Dermis lymphatic vessel endothelial cell (primary cell): Measurements from ENCODE around the gene TK1. TPM values are rescaled to one million over a fixed set of nuclear protein-coding genes. Genes with fewer than 3 reads are reported as not detected.

Experiments used
- total RNA-seq: library from RNA; depleted of rRNA; stranded (reverse); fragments of >200 nt; gene quantifications from 2 replicates; pipeline ENCODE4 v1.2.1, GENCODE V29; 2014

The TK1 gene
- total RNA-seq: 33.1 and 35.9 TPM in 2 replicates

GRCh38 chr17:78186692-78187595 lies at the start of gene TK1, which contains the start of gene AFMID:
Gene TK1, minus strand, starts transcription at chr17:78187052. Its CDS starts 58 bp downstream, at chr17:78186994.
Gene AFMID, plus strand, starts transcription at chr17:78187362. Its CDS starts 9 bp downstream, at chr17:78187371.

GRCh38 chr17:78230996-78231935 lies 44.4 kb upstream of the TK1 start, which contains the start of gene TMEM235:
Gene TMEM235, plus strand, starts transcription at chr17:78231631. Its CDS starts 393 bp downstream, at chr17:78232024.

GRCh38 chr17:78214016-78214705 lies 27.3 kb upstream of the TK1 start, which contains the start of gene BIRC5:
Gene BIRC5, plus strand, starts transcription at chr17:78214253. Its CDS starts 64 bp downstream, at chr17:78214317.

GRCh38 chr17:78168242-78168902 lies 18.5 kb downstream of the TK1 start, which contains the start of gene SYNGR2:
Gene SYNGR2, plus strand, starts transcription at chr17:78168581. Its CDS starts 36 bp downstream, at chr17:78168617.

GRCh38 chr17:78130437-78131101 lies 56.3 kb downstream of the TK1 start, which contains the start of gene TMC8:
Gene TMC8, plus strand, starts transcription at chr17:78130771. Its CDS starts 818 bp downstream, at chr17:78131589.

GRCh38 chr17:78128551-78129350 lies 58.1 kb downstream of the TK1 start, which contains the start of gene TMC6:
Gene TMC6, minus strand, starts transcription at chr17:78128755. Its CDS starts 1,923 bp downstream, at chr17:78126832.

Other genes with a start within 250 kb of the TK1 start
- 8.6 and 9.5 TPM in 2 replicates for gene TNRC6C, start 228.3 kb downstream of the TK1 start, total RNA-seq
- 33.3 and 41.2 TPM in 2 replicates for gene TMC6, start 58.3 kb downstream of the TK1 start, total RNA-seq
- 0.17 and 0.33 TPM in 2 replicates for gene TMC8, start 56.3 kb downstream of the TK1 start, total RNA-seq
- not detected in 2 replicates for gene C17orf99, start 40.7 kb downstream of the TK1 start, total RNA-seq
- gene SYNGR2, start 18.5 kb downstream of the TK1 start, total RNA-seq: 28.9 and 42.4 TPM in 2 replicates
- gene AFMID, start 310 bp upstream of the TK1 start, total RNA-seq: 75.9 and 153 TPM in 2 replicates
- gene BIRC5, start 27.2 kb upstream of the TK1 start, total RNA-seq: 14.4 and 15.0 TPM in 2 replicates
- 0.09 and 2.2 TPM in 2 replicates for gene TMEM235, start 44.6 kb upstream of the TK1 start, total RNA-seq
- gene SOCS3, start 173.0 kb upstream of the TK1 start, total RNA-seq: 67.0 and 105 TPM in 2 replicates
- 27.6 and 29.3 TPM in 2 replicates for gene PGS1, start 191.6 kb upstream of the TK1 start, total RNA-seq